WTC11 (cell line): ENCODE data around the gene USP47.

Experiments used
- ATF3 ChIP-seq: sonication (generic); formaldehyde crosslinking; conservative IDR thresholded peaks from 2 replicates; pipeline ENCODE4 v1.8.1; 2022; ENCODE audit warnings: mild to moderate bottlenecking, missing genetic modification reagents
- CTCF ChIP-seq: fragments of 200-600 bp; IDR thresholded peaks from 2 replicates; pipeline ENCODE4 v1.8.0; 2022; ENCODE audit warnings: antibody characterized with exemption
- MAX ChIP-seq: sonication (generic); formaldehyde crosslinking; IDR thresholded peaks from 2 replicates; pipeline ENCODE4 v1.8.0; 2022; ENCODE audit warnings: mild to moderate bottlenecking, missing genetic modification reagents
- NR2C2 ChIP-seq: sonication (generic); formaldehyde crosslinking; IDR thresholded peaks from 2 replicates; pipeline ENCODE4 v1.8.0; 2022; ENCODE audit warnings: mild to moderate bottlenecking, missing genetic modification reagents
- PREB ChIP-seq: sonication (generic); formaldehyde crosslinking; IDR thresholded peaks from 2 replicates; pipeline ENCODE4 v1.8.1; 2022; ENCODE audit warnings: mild to moderate bottlenecking, missing genetic modification reagents, moderate library complexity, borderline replicate concordance
- SMAD4 ChIP-seq: sonication (generic); formaldehyde crosslinking; IDR thresholded peaks from 2 replicates; pipeline ENCODE4 v1.8.0; 2022; ENCODE audit warnings: mild to moderate bottlenecking, missing genetic modification reagents
- STAT6 ChIP-seq: sonication (generic); formaldehyde crosslinking; conservative IDR thresholded peaks from 2 replicates; pipeline ENCODE4 v1.8.1; 2023; ENCODE audit warnings: mild to moderate bottlenecking, low read depth, missing genetic modification reagents, moderate library complexity
- USF1 ChIP-seq: sonication (generic); formaldehyde crosslinking; IDR thresholded peaks from 2 replicates; pipeline ENCODE4 v1.8.0; 2022; ENCODE audit warnings: mild to moderate bottlenecking, missing genetic modification reagents

- TF ChIP-seq PREB (CRISPR knock-in tag): no peak
- TF ChIP-seq MAX (CRISPR knock-in tag): no peak
- TF ChIP-seq CTCF: no peak
- TF ChIP-seq USF1 (CRISPR knock-in tag): no peak
- TF ChIP-seq NR2C2 (CRISPR knock-in tag): no peak
- TF ChIP-seq STAT6 (CRISPR knock-in tag): no peak
- TF ChIP-seq SMAD4 (CRISPR knock-in tag): no peak
- no peak for TF ChIP-seq ATF3 (CRISPR knock-in tag)
These were observed 136.4 kb downstream of the USP47 start for GRCh38 chr11:11978098-11978637.
